C4-2B (cell line): ENCODE data around the gene GALNS.

Source experiments
- CTCF ChIP-seq: fragments of 450-650 bp; conservative IDR thresholded peaks from 2 replicates; pipeline ENCODE4 v1.5.1; 2017; ENCODE audit warnings: mild to moderate bottlenecking
- ZFX ChIP-seq: fragments of 450-650 bp; IDR thresholded peaks from 2 replicates; pipeline ENCODE4 v1.6.1; 2017

DNA sequence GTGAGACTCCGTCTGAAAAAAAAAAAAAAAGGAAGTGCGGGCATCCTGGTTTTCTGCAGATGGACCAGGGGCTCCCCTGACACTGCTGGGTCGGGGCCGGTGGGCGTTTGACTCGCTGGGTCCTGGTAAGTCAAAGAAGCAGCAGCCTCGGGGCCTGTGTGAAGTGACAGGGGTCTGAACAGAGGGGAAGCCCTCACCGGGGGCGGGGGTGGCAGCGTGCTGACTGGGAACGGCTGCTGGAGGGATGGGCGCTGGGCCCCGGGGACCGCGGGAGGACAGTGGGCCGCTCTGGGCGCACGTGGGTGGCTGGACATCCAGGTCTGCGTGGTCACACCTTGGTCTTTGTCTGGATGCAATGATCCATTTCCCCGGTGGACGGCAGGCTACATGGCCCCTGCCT is 8.2 kb downstream of the GALNS start:
- no peak for TF ChIP-seq CTCF
- no peak for TF ChIP-seq ZFX
